ENCODE data around the gene NEDD9.
A peak's percentile ranks its signal among the peaks of the same experiment; 100 is the strongest.

NEDD9 gene

GRCh38 chr6:11262242-11262641 is 29.8 kb upstream of the NEDD9 start (continued):
- TF ChIP-seq, protein P1, sequence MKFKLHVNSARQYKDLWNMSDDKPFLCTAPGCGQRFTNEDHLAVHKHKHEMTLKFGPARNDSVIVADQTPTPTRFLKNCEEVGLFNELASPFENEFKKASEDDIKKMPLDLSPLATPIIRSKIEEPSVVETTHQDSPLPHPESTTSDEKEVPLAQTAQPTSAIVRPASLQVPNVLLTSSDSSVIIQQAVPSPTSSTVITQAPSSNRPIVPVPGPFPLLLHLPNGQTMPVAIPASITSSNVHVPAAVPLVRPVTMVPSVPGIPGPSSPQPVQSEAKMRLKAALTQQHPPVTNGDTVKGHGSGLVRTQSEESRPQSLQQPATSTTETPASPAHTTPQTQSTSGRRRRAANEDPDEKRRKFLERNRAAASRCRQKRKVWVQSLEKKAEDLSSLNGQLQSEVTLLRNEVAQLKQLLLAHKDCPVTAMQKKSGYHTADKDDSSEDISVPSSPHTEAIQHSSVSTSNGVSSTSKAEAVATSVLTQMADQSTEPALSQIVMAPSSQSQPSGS (tag by site-specific recombination; IDR thresholded peaks at IDR 0.05; ENCODE audit: low read depth), result no peak
- TF ChIP-seq SCRT2 (tag by site-specific recombination; IDR thresholded peaks at IDR 0.05), result no peak
- TF ChIP-seq ZNF596 (tag by site-specific recombination; IDR thresholded peaks at IDR 0.05), result no peak
- no peak for TF ChIP-seq ZNF692 (tag by site-specific recombination; IDR thresholded peaks at IDR 0.05)
- TF ChIP-seq RBAK (tag by site-specific recombination; IDR thresholded peaks at IDR 0.05), result no peak
- TF ChIP-seq ZNF521 (tag by site-specific recombination; IDR thresholded peaks at IDR 0.05), result no peak
- no peak for TF ChIP-seq ZNF394 (tag by site-specific recombination; IDR thresholded peaks at IDR 0.05; ENCODE audit: borderline replicate concordance)
- TF ChIP-seq, protein P2, sequence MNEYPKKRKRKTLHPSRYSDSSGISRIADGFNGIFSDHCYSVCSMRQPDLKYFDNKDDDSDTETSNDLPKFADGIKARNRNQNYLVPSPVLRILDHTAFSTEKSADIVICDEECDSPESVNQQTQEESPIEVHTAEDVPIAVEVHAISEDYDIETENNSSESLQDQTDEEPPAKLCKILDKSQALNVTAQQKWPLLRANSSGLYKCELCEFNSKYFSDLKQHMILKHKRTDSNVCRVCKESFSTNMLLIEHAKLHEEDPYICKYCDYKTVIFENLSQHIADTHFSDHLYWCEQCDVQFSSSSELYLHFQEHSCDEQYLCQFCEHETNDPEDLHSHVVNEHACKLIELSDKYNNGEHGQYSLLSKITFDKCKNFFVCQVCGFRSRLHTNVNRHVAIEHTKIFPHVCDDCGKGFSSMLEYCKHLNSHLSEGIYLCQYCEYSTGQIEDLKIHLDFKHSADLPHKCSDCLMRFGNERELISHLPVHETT (tag by site-specific recombination; IDR thresholded peaks at IDR 0.05), result no peak
- TF ChIP-seq, protein P3, sequence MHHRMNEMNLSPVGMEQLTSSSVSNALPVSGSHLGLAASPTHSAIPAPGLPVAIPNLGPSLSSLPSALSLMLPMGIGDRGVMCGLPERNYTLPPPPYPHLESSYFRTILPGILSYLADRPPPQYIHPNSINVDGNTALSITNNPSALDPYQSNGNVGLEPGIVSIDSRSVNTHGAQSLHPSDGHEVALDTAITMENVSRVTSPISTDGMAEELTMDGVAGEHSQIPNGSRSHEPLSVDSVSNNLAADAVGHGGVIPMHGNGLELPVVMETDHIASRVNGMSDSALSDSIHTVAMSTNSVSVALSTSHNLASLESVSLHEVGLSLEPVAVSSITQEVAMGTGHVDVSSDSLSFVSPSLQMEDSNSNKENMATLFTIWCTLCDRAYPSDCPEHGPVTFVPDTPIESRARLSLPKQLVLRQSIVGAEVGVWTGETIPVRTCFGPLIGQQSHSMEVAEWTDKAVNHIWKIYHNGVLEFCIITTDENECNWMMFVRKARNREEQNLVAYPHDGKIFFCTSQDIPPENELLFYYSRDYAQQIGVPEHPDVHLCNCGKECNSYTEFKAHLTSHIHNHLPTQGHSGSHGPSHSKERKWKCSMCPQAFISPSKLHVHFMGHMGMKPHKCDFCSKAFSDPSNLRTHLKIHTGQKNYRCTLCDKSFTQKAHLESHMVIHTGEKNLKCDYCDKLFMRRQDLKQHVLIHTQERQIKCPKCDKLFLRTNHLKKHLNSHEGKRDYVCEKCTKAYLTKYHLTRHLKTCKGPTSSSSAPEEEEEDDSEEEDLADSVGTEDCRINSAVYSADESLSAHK (tag by site-specific recombination; IDR thresholded peaks at IDR 0.05), result no peak
- no peak for TF ChIP-seq SP2 (tag by site-specific recombination; IDR thresholded peaks at IDR 0.05)
- no peak for TF ChIP-seq ZNF19 (tag by site-specific recombination; IDR thresholded peaks at IDR 0.05; ENCODE audit: low read depth)
- TF ChIP-seq ZNF169 (tag by site-specific recombination; IDR thresholded peaks at IDR 0.05), result no peak

- ChIA-PET POLR2A (interaction anchor here (1.5 kb wide), 1 partner anchor 10 kb away, joined by 4 read pairs; no protein-coding TSS in a partner anchor), CTCF (interaction anchor here (1.6 kb wide), 1 partner anchor 88 kb away, joined by 6 read pairs; no protein-coding TSS in a partner anchor)
- no peaks in the 10 kb centered on the region for H3K36me3 ChIP-seq (ENCODE audit: control insufficient read depth in 2 of 2, insufficient read depth in 1 of 2, low read length in 2 of 2)
- TF ChIP-seq ZNF140 (tag by site-specific recombination; IDR thresholded peaks at IDR 0.05), result no peak
- TF ChIP-seq TCF7L2 (IDR thresholded peaks at IDR 0.05; ENCODE audit: borderline replicate concordance, low read depth, low read length), result no peak
- TF ChIP-seq, protein P4, sequence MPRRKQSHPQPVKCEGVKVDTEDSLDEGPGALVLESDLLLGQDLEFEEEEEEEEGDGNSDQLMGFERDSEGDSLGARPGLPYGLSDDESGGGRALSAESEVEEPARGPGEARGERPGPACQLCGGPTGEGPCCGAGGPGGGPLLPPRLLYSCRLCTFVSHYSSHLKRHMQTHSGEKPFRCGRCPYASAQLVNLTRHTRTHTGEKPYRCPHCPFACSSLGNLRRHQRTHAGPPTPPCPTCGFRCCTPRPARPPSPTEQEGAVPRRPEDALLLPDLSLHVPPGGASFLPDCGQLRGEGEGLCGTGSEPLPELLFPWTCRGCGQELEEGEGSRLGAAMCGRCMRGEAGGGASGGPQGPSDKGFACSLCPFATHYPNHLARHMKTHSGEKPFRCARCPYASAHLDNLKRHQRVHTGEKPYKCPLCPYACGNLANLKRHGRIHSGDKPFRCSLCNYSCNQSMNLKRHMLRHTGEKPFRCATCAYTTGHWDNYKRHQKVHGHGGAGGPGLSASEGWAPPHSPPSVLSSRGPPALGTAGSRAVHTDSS (tag by site-specific recombination; IDR thresholded peaks at IDR 0.05), result peak; percentile 42; the same call in 1 of the 2 replicates
- no peak overlapping the region for H3K27ac ChIP-seq (ENCODE audit: extremely low read depth, low read depth, low read length)
- H3K9me3 ChIP-seq (ENCODE audit: control insufficient read depth, insufficient read depth, low read depth, low read length), result no peaks in the 10 kb centered on the region
- peaks cover 3% of the 10 kb centered on the region; the same call in 1 of the 2 replicates for H3K4me1 ChIP-seq (ENCODE audit: control insufficient read depth, insufficient read depth, low read length)
- H3K4me3 ChIP-seq (ENCODE audit: low read depth, low read length), result no peak overlapping the region
Measured at GRCh38 chr6:11260249-11261038, 28.0 kb upstream of the NEDD9 start.
